Endodermal cell (in vitro differentiated cells): ENCODE results near the gene OARD1. TPM values are rescaled to one million over a fixed set of nuclear protein-coding genes. Genes with fewer than 3 reads are reported as not detected.

ENCODE experiments used
- DNase-seq: peaks from one replicate; pipeline ENCODE4 v3.0.0-alpha.2; 2017
- H3K27ac ChIP-seq: 2 replicates; pipeline ENCODE4 v1.5.1; 2013; ENCODE audit warnings: mild to moderate bottlenecking, low read depth, low read length, moderate library complexity
- H3K27me3 ChIP-seq: 2 replicates; pipeline ENCODE4 v1.6.1; 2013; ENCODE audit warnings: mild to moderate bottlenecking, low read length, moderate library complexity; ENCODE audit not compliant: insufficient read depth, control insufficient read depth, poor library complexity, severe bottlenecking
- H3K36me3 ChIP-seq: 2 replicates; pipeline ENCODE4 v1.7.0; 2013; ENCODE audit warnings: mild to moderate bottlenecking, low read length, moderate library complexity; ENCODE audit not compliant: control insufficient read depth, insufficient read depth
- H3K4me1 ChIP-seq: one replicate; pipeline ENCODE4 v1.7.0; 2013; ENCODE audit warnings: low read length; ENCODE audit not compliant: control insufficient read depth, insufficient read depth
- H3K4me3 ChIP-seq: 2 replicates; pipeline ENCODE4 v1.5.1; 2013; ENCODE audit warnings: mild to moderate bottlenecking, low read length, moderate library complexity
- H3K9ac ChIP-seq: 2 replicates; pipeline ENCODE4 v1.6.1; 2013; ENCODE audit warnings: mild to moderate bottlenecking, low read length, moderate library complexity; ENCODE audit not compliant: poor library complexity, severe bottlenecking; ENCODE audit errors: extremely low read depth
- H3K9me3 ChIP-seq: 2 replicates; pipeline ENCODE4 v1.6.1; 2013; ENCODE audit warnings: mild to moderate bottlenecking, low read length, moderate library complexity; ENCODE audit not compliant: control insufficient read depth
- H3K27ac Mint-ChIP-seq: 2 replicates; pipeline ENCODE4 v1.8.0; 2020; ENCODE audit warnings: mixed read lengths
- H3K27me3 Mint-ChIP-seq: 2 replicates; pipeline ENCODE4 v1.8.0; 2021; ENCODE audit warnings: mild to moderate bottlenecking, mixed read lengths; ENCODE audit not compliant: insufficient read depth
- H3K36me3 Mint-ChIP-seq: 2 replicates; pipeline ENCODE4 v1.8.0; 2020; ENCODE audit warnings: low read depth, mixed read lengths
- H3K4me1 Mint-ChIP-seq: 2 replicates; pipeline ENCODE4 v1.8.0; 2020; ENCODE audit warnings: mixed read lengths
- H3K4me3 Mint-ChIP-seq: 2 replicates; pipeline ENCODE4 v1.8.0; 2020; ENCODE audit warnings: mild to moderate bottlenecking, moderate library complexity, mixed read lengths
- H3K9me3 Mint-ChIP-seq: 2 replicates; pipeline ENCODE4 v1.8.0; 2020; ENCODE audit warnings: mild to moderate bottlenecking, mixed read lengths
- WGBS, 2 experiments: methylation state at CpG; one replicate each; pipeline versions ENCODE4 v1.1.5 to v1.1.7; 2013; ENCODE audit warnings: missing lambda C conversion rate in 2 of 2, mixed read lengths in 1 of 2; ENCODE audit not compliant: insufficient coverage in 1 of 2, insufficient read length in 1 of 2; 5-methylcytosine and 5-hydroxymethylcytosine counted together
- total RNA-seq, 2 donors: library from RNA; stranded (reverse); fragmentation: NEBNext Ultra II Directional in 1 of 2; extraction: Animal tissue kit (Norgen Biotek cat#: 25700) in 1 of 2; gene quantifications; 2 replicates in 1 of 2; 3 replicates in 1 of 2; pipeline ENCODE4 v1.2.1, GENCODE V29; 2021
- TF ChIP-seq, protein P1 (sequence below): fragments of 200-600 bp; sonication (generic); conservative IDR thresholded peaks from 2 replicates; pipeline ENCODE4 v1.5.0; 2021; ENCODE audit warnings: antibody characterized with exemption, mild to moderate bottlenecking

Gene OARD1
- total RNA-seq, 2 donors from 2014 or later, result 33.8 to 40.7 TPM

DNA sequence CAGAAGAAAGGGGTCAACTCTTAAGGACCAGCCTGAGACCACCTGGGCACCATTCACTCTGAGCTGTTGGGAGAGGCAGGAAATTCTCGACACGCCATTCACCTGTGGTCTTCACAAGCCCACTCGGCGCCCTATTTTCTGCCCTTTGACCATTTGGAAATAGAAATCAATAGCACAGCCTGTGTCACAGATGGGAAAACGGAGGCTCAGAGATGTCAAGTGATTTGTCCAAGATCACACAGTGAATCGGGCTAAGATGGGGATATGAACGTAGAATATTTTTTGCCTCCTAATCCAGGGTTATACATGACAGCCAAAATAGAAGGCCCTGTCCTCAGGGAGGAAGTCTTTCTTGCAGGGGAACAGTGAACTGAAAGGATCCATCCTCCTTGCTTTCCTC, 22.2 kb downstream of the OARD1 start:
- 84% methylated on average over 7 of the region's 7 CpGs for WGBS, 2 experiments
- Histone ChIP-seq H3K36me3 (no peaks in the 10 kb centered on the region), H3K9me3 (no peaks in the 10 kb centered on the region), H3K9ac (no peak overlapping the region), H3K27ac (no peak overlapping the region), H3K4me3 (no peak overlapping the region), H3K4me1 (peaks cover 14% of the 10 kb centered on the region), H3K27me3 (no peaks in the 10 kb centered on the region)
- Mint-ChIP-seq H3K27ac (no peak overlapping the region), H3K36me3 (peaks cover 2% of the 10 kb centered on the region), H3K27me3 (no peaks in the 10 kb centered on the region), H3K4me3 (no peak overlapping the region), H3K9me3 (no peaks in the 10 kb centered on the region), H3K4me1 (peaks cover 33% of the 10 kb centered on the region)
- TF ChIP-seq, protein P1, sequence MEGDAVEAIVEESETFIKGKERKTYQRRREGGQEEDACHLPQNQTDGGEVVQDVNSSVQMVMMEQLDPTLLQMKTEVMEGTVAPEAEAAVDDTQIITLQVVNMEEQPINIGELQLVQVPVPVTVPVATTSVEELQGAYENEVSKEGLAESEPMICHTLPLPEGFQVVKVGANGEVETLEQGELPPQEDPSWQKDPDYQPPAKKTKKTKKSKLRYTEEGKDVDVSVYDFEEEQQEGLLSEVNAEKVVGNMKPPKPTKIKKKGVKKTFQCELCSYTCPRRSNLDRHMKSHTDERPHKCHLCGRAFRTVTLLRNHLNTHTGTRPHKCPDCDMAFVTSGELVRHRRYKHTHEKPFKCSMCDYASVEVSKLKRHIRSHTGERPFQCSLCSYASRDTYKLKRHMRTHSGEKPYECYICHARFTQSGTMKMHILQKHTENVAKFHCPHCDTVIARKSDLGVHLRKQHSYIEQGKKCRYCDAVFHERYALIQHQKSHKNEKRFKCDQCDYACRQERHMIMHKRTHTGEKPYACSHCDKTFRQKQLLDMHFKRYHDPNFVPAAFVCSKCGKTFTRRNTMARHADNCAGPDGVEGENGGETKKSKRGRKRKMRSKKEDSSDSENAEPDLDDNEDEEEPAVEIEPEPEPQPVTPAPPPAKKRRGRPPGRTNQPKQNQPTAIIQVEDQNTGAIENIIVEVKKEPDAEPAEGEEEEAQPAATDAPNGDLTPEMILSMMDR, result no peak
- DNase-seq, result no peak

DNA sequence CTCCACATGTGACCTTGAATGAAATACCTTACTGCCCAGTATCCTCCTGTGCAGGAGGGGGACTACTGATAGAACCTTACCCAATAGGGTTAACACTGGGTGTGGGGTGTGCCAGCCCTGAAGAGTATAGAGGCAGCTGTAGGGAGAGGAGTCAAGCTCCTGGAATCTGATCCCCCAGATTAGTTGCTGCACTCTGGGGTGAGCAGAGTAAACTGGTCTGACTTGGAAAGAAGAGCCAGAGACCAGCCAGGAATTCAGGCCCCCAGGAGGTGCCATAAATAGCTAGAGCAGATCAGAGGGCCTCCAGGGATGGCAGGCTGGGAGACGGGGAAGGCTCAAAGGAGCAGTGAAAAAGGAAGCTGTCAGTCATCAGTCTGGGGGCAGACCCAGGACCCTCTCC, 22.6 kb downstream of the OARD1 start:
- WGBS, 2 experiments, result 60 to 84% methylated on average over 1 of the region's 1 CpG
- no peak overlapping the region for H3K27ac Mint-ChIP-seq

DNA sequence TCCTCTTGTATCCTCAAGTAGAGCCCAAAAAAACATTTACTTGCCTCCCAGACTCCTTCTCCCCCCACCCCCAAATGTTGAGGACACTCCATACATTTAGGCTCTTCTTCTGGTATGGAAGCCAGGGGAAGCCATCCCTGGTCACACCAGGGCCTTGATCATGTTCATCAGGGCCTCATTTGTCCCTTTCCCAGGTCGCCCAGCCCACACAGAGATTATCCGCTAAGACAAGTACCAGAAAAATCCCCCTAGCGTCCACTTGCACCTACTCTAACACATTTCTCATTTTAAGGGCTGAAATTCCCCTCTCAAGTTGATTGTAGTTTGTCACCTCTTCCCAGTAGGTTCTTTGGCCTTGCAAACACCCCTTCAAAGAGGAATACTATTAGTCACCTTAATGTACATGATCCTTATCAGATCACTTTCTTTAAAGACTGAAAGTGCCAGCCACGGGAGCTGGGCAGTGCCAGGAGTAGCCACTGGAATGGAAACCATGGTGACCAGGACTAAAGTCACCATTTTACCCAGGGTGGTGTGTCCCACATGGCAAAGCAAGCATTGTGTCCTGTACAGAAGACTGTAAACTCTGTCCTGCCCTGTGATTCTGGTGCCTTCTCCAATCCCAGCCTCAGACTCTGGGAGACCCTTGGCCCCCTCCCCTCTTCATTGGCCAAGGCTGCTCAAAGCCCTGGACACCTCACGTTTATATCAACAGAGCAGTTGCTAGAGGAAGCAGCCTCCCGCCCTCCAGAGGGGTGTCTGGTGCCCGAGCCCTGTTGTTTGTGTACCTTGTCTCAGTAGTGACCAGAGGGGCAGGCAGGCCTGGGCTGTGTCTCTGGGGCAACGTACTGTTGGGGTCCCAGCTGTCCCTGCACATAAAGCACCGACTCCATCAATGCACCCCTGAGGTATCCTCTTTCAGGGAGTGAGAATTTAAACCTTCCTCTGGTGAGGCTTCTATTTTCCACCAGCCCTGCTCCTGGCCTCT, 24.1 kb downstream of the OARD1 start:
- TF ChIP-seq, protein P1, result no peak
- H3K4me1 ChIP-seq, result peaks cover 9% of the 10 kb centered on the region
- Mint-ChIP-seq H3K4me1 (peaks cover 27% of the 10 kb centered on the region), H3K9me3 (no peaks in the 10 kb centered on the region), H3K27me3 (no peaks in the 10 kb centered on the region), H3K27ac (no peak overlapping the region), H3K36me3 (peaks cover 2% of the 10 kb centered on the region), H3K4me3 (no peak overlapping the region)
- H3K27me3 ChIP-seq, result no peaks in the 10 kb centered on the region
- WGBS, 2 experiments, result 88 to 100% methylated on average over 2 to 9 of the region's 9 CpGs
- H3K36me3 ChIP-seq, result no peaks in the 10 kb centered on the region
- DNase-seq, result no peak
- H3K9ac ChIP-seq, result no peak overlapping the region
- H3K27ac ChIP-seq, result no peak overlapping the region
- H3K9me3 ChIP-seq, result no peaks in the 10 kb centered on the region
- no peak overlapping the region for H3K4me3 ChIP-seq

More for the DNA sequence above, 22.6 kb downstream of the OARD1 start:
- no peak for DNase-seq
- Histone ChIP-seq H3K36me3 (no peaks in the 10 kb centered on the region), H3K9me3 (no peaks in the 10 kb centered on the region), H3K4me1 (peaks cover 14% of the 10 kb centered on the region), H3K27me3 (no peaks in the 10 kb centered on the region), H3K4me3 (no peak overlapping the region), H3K9ac (no peak overlapping the region), H3K27ac (no peak overlapping the region)
- Mint-ChIP-seq H3K27me3 (no peaks in the 10 kb centered on the region), H3K36me3 (peaks cover 2% of the 10 kb centered on the region), H3K4me3 (no peak overlapping the region), H3K4me1 (peaks cover 33% of the 10 kb centered on the region), H3K9me3 (no peaks in the 10 kb centered on the region)
- TF ChIP-seq, protein P1, result no peak
